Measurements from ENCODE around the gene BCL10.
A peak's percentile ranks its signal among the peaks of the same experiment; 100 is the strongest.

BCL10 gene

DNA sequence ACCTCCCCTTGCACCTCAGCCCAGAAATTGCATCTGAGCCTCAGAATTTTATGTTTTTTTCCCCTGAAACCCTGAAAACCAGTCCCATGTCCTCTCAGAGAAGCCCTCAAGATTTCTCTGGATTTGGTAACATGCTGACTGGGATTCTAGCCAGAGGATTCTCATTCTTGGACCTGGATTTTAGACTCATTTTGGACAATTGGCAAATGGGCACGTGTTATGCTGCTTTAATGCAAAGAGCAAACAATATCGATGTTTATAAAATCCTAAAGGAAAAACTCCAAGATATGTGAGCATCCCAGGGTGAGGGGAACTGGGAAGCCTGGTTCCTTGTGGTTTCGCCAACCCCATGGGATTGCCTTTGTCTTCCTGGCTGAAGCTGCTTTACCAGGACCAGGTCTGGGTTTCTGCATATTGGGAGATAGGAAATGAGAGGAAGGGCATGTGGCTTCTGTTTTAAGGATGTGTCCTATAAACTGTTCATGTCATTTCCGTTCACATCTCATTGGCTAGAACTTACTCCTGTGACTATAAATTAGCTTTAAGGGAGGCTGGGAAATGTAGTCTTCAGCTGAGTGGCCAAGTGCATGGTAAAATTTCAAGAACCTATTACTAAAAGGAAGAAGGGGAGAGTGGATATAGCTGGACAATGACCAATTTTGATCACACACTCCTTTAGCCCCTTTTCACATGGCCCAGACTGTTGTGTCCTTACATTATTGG is 27.2 kb upstream of the BCL10 start:
- DNase-seq (ENCODE audit: low read depth, low spot score), result peak; percentile 43
- H3K4me3 ChIP-seq (ENCODE audit: low read length), result no peak overlapping the region

DNA sequence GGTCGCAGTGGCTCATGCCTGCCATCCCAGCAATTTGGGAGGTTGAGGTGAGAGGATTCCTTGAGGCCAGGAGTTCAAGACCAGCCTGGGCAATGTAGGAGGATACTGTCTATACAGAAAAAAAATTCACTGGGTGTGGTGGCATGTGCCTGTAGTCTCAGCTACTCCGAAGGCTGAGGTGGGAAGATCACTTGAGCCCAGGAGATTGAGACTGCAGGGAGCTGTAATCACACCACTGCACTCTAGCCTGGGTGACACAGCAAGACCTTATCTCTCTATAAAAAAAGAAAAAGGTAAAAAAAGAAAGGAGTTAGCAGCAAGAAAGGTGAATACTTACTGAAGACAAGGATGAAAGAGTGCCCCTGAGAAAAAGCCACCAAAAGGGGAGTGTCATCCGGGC is 23.7 kb upstream of the BCL10 start:
- no peak overlapping the region for H3K4me3 ChIP-seq (ENCODE audit: low read length)
- no peak for DNase-seq (ENCODE audit: low read depth, low spot score)

DNA sequence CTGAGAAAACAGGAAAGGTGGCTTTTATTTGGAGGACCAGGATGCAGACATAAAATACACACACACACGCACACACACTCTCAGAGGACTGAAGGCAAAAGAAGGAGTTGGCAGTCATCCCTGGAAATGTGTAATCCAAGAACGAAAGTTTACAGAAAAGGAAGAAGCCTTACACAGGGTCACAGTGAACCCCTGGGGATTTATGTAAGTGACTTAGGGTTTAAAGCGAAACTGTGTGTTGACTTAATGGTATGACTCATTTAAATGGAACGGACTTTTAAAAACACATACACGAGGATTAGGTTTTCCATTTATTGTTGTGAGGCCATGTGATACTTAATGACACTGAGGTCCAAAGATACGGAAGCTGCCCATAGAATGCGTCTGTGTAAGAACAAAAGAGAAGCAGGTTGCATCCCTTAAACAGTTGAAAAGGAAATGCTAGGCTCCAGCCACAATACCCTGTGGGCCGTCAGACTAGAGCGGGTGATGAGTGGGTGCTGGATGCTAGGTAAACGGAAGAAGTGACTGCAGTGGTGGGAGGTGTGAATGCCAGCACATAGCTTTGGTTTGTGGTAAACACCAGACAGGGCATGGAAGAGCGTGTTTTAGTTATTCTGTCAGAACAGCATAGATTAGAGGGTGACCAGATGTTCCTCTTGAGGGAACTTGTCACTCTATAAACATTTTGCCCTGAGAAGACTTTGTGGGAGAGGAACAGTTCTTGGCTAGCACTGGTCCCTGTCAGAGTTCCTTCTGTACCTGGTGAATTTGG is 21.6 kb upstream of the BCL10 start:
- peak; percentile 86 for DNase-seq (ENCODE audit: low read depth, low spot score)
- no peak overlapping the region for H3K4me3 ChIP-seq (ENCODE audit: low read length)

DNA sequence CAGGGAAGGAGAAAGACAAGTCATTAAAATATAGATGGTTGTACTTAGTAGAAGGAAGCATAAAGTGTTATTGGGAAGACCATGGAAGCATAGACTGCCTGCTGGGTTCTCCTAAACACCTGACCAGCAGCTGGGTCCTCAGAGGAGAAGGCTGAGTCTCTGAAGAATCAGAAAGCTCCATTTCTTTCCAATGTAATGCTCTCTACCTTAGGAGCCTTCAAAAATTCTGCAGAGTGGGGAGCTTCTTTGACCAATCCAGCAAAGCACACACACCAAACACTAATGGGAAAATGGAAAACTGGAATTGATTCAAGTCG is 21.1 kb upstream of the BCL10 start:
- no peak overlapping the region for H3K4me3 ChIP-seq (ENCODE audit: low read length)
- no peak for DNase-seq (ENCODE audit: low read depth, low spot score)

DNA sequence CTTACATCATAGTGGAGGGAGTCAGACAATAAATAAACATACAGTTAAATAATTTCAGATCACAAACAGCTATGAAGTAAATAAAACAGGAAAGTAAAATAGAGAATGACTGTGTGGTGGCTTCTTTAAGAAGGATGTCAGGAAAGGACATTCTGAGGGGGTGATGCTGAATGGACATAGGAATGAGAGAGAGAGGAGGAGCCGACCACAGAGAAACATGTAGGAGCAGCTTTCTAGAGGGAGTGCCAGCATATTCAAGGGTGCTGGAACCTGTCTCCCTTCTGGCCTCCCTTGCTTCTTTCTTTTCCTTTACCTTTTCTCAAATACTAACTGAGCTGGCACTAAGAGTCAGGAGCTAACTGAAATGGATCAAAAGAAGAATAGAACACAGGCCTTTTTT is 20.5 kb upstream of the BCL10 start:
- no peak overlapping the region for H3K4me3 ChIP-seq (ENCODE audit: low read length)
- no peak for DNase-seq (ENCODE audit: low read depth, low spot score)

GRCh38 chr1:85295654-85296053 is 19.2 kb upstream of the BCL10 start:
- no peak for DNase-seq (ENCODE audit: low read depth, low spot score)
- no peak overlapping the region for H3K4me3 ChIP-seq (ENCODE audit: low read length)

DNA sequence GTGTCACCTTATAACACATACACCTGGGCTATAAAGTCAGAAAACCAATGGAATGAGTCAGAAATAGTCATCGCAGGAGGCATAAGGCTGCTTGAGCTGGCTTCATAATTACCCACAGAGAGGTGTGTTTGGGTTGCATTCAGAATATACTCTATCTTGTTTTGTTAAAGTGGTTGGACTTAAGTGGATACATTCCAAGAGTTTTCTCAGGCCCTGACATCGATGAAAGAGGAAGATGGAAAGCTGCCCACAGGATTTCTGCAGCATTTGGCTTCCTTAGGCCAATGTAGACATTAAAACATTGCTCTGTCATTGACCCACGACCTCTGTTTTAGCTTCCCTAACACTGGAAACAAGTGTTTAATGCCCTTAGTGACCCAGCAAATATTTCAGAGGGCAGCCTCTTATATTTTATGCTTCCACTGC is 18.6 kb upstream of the BCL10 start:
- H3K4me3 ChIP-seq (ENCODE audit: low read length), result no peak overlapping the region
- no peak for DNase-seq (ENCODE audit: low read depth, low spot score)

DNA sequence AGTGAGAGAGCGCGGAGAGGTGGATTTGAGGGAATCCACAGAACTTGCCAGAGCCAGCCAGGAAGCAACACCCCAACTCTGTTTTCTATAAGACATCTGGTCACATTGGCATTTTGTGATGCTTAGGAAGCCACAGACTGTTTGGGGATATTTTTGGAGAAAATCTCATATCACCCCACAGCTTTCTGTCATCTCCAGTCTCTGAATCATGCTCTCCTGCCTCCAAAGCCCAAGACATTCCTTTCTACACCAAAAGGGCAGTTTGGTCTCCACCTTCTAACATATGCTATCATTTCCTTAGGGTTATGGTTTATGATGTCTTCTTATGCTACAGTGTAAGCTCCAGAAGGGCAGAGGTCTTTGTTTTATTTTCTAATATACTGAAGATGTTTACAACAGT is 14.4 kb upstream of the BCL10 start:
- DNase-seq (ENCODE audit: low read depth, low spot score), result no peak
- H3K4me3 ChIP-seq (ENCODE audit: low read length), result no peak overlapping the region

GRCh38 chr1:85289848-85290335 is 13.5 kb upstream of the BCL10 start:
- no peak for DNase-seq (ENCODE audit: low read depth, low spot score)
- H3K4me3 ChIP-seq (ENCODE audit: low read length), result no peak overlapping the region

GRCh38 chr1:85289207-85289847 is 12.9 kb upstream of the BCL10 start:
- DNase-seq (ENCODE audit: low read depth, low spot score), result no peak
- H3K4me3 ChIP-seq (ENCODE audit: low read length), result no peak overlapping the region

- no peak overlapping the region for H3K4me3 ChIP-seq (ENCODE audit: low read length)
Observed at GRCh38 chr1:85284202-85284601, 7.8 kb upstream of the BCL10 start.

GRCh38 chr1:85283475-85284199 is 7.2 kb upstream of the BCL10 start:
- no peak for DNase-seq (ENCODE audit: low read depth, low spot score)

More at GRCh38 chr1:85284202-85284601, 7.8 kb upstream of the BCL10 start:
- no peak for DNase-seq (ENCODE audit: low read depth, low spot score)

DNA sequence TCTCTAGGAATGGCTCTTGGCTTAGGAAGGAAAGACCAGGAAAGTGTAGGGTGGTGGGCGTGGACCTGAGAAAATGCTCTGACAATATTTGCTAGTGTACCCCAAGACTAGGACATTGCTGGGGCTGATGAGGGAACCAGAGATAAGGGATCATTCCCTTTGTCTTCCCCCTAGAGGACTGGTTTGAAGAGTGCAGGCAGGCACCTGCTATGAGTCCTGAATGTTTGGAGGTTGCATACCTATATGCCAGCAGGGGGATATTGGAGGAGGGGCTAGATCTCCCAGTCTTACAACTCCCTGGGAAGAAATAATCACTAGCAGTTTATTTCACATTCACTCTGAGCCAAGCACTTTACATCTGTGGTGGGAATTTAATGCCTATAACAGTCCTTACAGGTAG is 6.0 kb upstream of the BCL10 start:
- peak; percentile 28 for DNase-seq (ENCODE audit: low read depth, low spot score)
- H3K4me3 ChIP-seq (ENCODE audit: low read length), result no peak overlapping the region

More at GRCh38 chr1:85283475-85284199, 7.2 kb upstream of the BCL10 start:
- no peak overlapping the region for H3K4me3 ChIP-seq (ENCODE audit: low read length)

- no peak overlapping the region for H3K4me3 ChIP-seq (ENCODE audit: low read length)
- DNase-seq (ENCODE audit: low read depth, low spot score), result no peak
Observed at GRCh38 chr1:85280636-85281035, 4.2 kb upstream of the BCL10 start.

GRCh38 chr1:85279458-85280080 is 3.1 kb upstream of the BCL10 start:
- DNase-seq (ENCODE audit: low read depth, low spot score), result no peak
- H3K4me3 ChIP-seq (ENCODE audit: low read length), result no peak overlapping the region

DNA sequence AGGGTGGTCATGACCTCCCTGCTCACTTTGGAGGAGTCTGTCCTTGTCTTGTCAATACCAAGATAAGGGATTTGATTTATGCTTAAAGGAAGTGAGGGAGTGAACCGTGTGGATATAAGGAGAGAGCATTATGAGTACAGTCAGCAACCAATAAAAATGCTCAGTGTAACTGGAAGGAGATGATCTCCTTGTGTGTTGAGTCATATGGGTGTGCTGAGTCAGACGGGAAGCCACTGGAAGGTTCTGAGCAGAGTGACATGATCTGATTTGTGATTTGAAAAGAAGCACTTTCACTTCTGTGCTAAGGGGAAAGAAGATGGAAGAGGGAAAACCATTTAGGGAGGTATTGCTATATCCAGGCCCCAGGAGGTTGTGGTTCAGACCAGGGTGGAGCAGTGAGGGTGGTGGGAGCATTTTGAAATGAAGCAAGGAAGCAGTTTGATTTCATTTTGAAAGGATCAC is 2.5 kb upstream of the BCL10 start:
- DNase-seq (ENCODE audit: low read depth, low spot score), result no peak
- H3K4me3 ChIP-seq (ENCODE audit: low read length), result no peak overlapping the region

GRCh38 chr1:85277802-85278201 is 1.4 kb upstream of the BCL10 start:
- H3K4me3 ChIP-seq (ENCODE audit: low read length), result no peak overlapping the region
- DNase-seq (ENCODE audit: low read depth, low spot score), result no peak

GRCh38 chr1:85276978-85277639 is 677 bp upstream of the BCL10 start:
- no peak for DNase-seq (ENCODE audit: low read depth, low spot score)

More at GRCh38 chr1:85276978-85277639, 677 bp upstream of the BCL10 start:
- peak overlapping the region; percentile 97 for H3K4me3 ChIP-seq (ENCODE audit: low read length)

All from Jurkat, Clone E6-1 (cell line).